Measurements from ENCODE around the gene KHDRBS1.
"Not testable (repeated sequence)": the region's sequence is repeated elsewhere in the genome, so short reads cannot be mapped to it uniquely, and the experiment has no call there.

GRCh38 chr1:31996121-31996520 lies 17.5 kb upstream of the KHDRBS1 start:
- TF ChIP-seq POLR2A, CTCF (IDR thresholded peaks at IDR 0.05): not testable (repeated sequence)
